GM12878 (cell line): Measurements from ENCODE around the gene LTBP4. TPM values are rescaled to one million over a fixed set of nuclear protein-coding genes. Genes with fewer than 3 reads are reported as not detected.

Source experiments
- ATAC-seq: fragments of 200-7000 bp; cut with Tn5 transposase; 3 replicates; pipeline ENCODE4 v1.9.1; 2020; ENCODE audit warnings: mild to moderate bottlenecking, moderate library complexity
- BruUV-seq: library from RNA; stranded (reverse); fragments of 400-500 nt; replicated peaks from 2 replicates; lab custom pipeline; 2021; lab: Mats Ljungman, UMichigan
- CTCF ChIA-PET: fragments of 300-600 bp; sonication (Branson Sonifier 250); formaldehyde crosslinking; extraction: SDS; loops from one replicate; lab custom pipeline; 2021; ENCODE audit warnings: inconsistent platforms; lab: Yijun Ruan, JAX
- POLR2A ChIA-PET: fragments of 350-600 bp; formaldehyde crosslinking; extraction: SDS; loops from one replicate; lab custom pipeline; 2021; ENCODE audit warnings: inconsistent platforms; lab: Charles Lee
- RAD21 ChIA-PET: fragments of 300-600 bp; sonication (Branson Sonifier 250); formaldehyde crosslinking; loops from one replicate; lab custom pipeline; 2023; ENCODE audit warnings: antibody characterized with exemption; ENCODE audit not compliant: unreplicated experiment; lab: Charles Lee
- SMC1A ChIA-PET: fragments of 300-600 bp; sonication (Branson Sonifier 250); formaldehyde crosslinking; loops from one replicate; lab custom pipeline; 2023; ENCODE audit not compliant: unreplicated experiment, uncharacterized antibody; lab: Charles Lee
- DNase-seq: peaks from one replicate; pipeline ENCODE4 v3.0.0-alpha.2; 2011; ENCODE audit warnings: low read depth, low spot score
- FAIRE-seq: peaks from 3 replicates; lab custom pipeline; 2011; peaks lifted over from hg19 to GRCh38; lab: Jason Lieb, UNC
- H2AFZ ChIP-seq: 2 replicates; pipeline ENCODE4 v1.6.0; 2011; ENCODE audit warnings: low read depth, low read length, control low read depth; ENCODE audit not compliant: control insufficient read depth
- H3K27ac ChIP-seq: 2 replicates; pipeline ENCODE4 v1.5.1; 2011; ENCODE audit warnings: control low read depth; ENCODE audit not compliant: control insufficient read depth, insufficient read depth
- H3K27me3 ChIP-seq, 2 experiments: replicated peaks in 1 of 2; 2 replicates each; pipeline versions ENCODE4 v1.6.0 to v1.6.1; 2011; ENCODE audit warnings: low read length in 1 of 2; ENCODE audit not compliant: control insufficient read depth in 2 of 2, insufficient read depth in 2 of 2
- H3K36me3 ChIP-seq, 2 experiments: 2 replicates each; pipeline ENCODE4 v1.5.1; 2011; ENCODE audit warnings: low read length in 1 of 2; ENCODE audit not compliant: control insufficient read depth in 2 of 2, insufficient read depth in 2 of 2
- H3K4me1 ChIP-seq: 2 replicates; pipeline ENCODE4 v1.6.1; 2011; ENCODE audit warnings: mild to moderate bottlenecking, low read length, moderate library complexity, mixed read lengths; ENCODE audit not compliant: control insufficient read depth, insufficient read depth
- H3K4me2 ChIP-seq: 2 replicates; pipeline ENCODE4 v1.6.0; 2011; ENCODE audit warnings: control low read depth; ENCODE audit not compliant: control insufficient read depth, insufficient read depth
- H3K4me3 ChIP-seq: fragments of 200-600 bp; sonication (generic); 2 replicates; pipeline ENCODE4 v1.5.1; 2016
- H3K79me2 ChIP-seq: 2 replicates; pipeline ENCODE4 v1.6.0; 2011; ENCODE audit warnings: low read length; ENCODE audit not compliant: control insufficient read depth, insufficient read depth
- H3K9ac ChIP-seq: 2 replicates; pipeline ENCODE4 v1.8.0; 2011; ENCODE audit warnings: low read length, control low read depth, mixed read lengths; ENCODE audit not compliant: control insufficient read depth, insufficient read depth
- H3K9me3 ChIP-seq: replicated peaks from 3 replicates; pipeline ENCODE4 v1.5.1; 2011; ENCODE audit warnings: mild to moderate bottlenecking, low read length; ENCODE audit not compliant: control insufficient read depth, insufficient read depth
- H4K20me1 ChIP-seq: 2 replicates; pipeline ENCODE4 v1.6.0; 2011; ENCODE audit not compliant: control insufficient read depth, insufficient read depth
- CHD2 ChIP-seq: IDR thresholded peaks from 2 replicates; pipeline ENCODE4 v1.6.1; 2011; ENCODE audit warnings: low read depth, low read length, improper control_type of control experiment, borderline replicate concordance
- ESRRA ChIP-seq: IDR thresholded peaks from 2 replicates; pipeline ENCODE4 v1.6.1; 2012; ENCODE audit warnings: mild to moderate bottlenecking, low read length, improper control_type of control experiment
- ETV6 ChIP-seq, 2 experiments: fragments of 450-650 bp in 1 of 2; IDR thresholded peaks in 1 of 2; conservative IDR thresholded peaks in 1 of 2; 2 replicates each; pipeline ENCODE4 v1.6.1; 2014; ENCODE audit warnings: antibody characterized with exemption in 1 of 2, borderline replicate concordance in 1 of 2, low read depth in 1 of 2, mild to moderate bottlenecking in 1 of 2, moderate library complexity in 1 of 2
- JUND ChIP-seq: IDR thresholded peaks from 2 replicates; pipeline ENCODE4 v1.6.1; 2012; ENCODE audit warnings: low read depth, mild to moderate bottlenecking, low read length, improper control_type of control experiment, moderate library complexity
- MEF2B ChIP-seq: fragments of 450-650 bp; IDR thresholded peaks from 2 replicates; pipeline ENCODE4 v1.6.1; 2018; ENCODE audit warnings: mild to moderate bottlenecking, moderate library complexity; ENCODE audit not compliant: partially characterized antibody, poor library complexity, severe bottlenecking
- PML ChIP-seq: IDR thresholded peaks from 2 replicates; pipeline ENCODE4 v1.6.1; 2012; ENCODE audit warnings: low read length, inconsistent platforms
- RUNX3 ChIP-seq: IDR thresholded peaks from 2 replicates; pipeline ENCODE4 v1.6.1; 2012; ENCODE audit warnings: low read length, inconsistent platforms
- SMAD5 ChIP-seq: IDR thresholded peaks from 2 replicates; pipeline ENCODE4 v1.6.1; 2016; ENCODE audit warnings: antibody characterized with exemption, low read depth
- SP1 ChIP-seq: IDR thresholded peaks from one replicate; pipeline ENCODE4 v1.6.1; 2011; ENCODE audit warnings: low read depth, low read length
- SPI1 ChIP-seq: IDR thresholded peaks from 2 replicates; pipeline ENCODE4 v1.6.1; 2011; ENCODE audit warnings: low read depth, mild to moderate bottlenecking, low read length, moderate library complexity, borderline replicate concordance; ENCODE audit not compliant: insufficient read depth
- SREBF1 ChIP-seq: IDR thresholded peaks from 2 replicates; pipeline ENCODE4 v1.6.1; 2012; ENCODE audit warnings: mild to moderate bottlenecking, low read length
- WGBS: methylation state at CpG from one replicate; pipeline ENCODE4 v1.1.6; 2016; ENCODE audit warnings: low lambda C conversion rate; ENCODE audit not compliant: insufficient replicate concordance, insufficient coverage; ENCODE audit errors: missing lambda C conversion rate; 5-methylcytosine and 5-hydroxymethylcytosine counted together
- in situ Hi-C: fragments of 300-500 bp; cut with MboI; formaldehyde crosslinking; loops from 9 replicates; pipeline ENCODE4 v1.14.3; 2018; ENCODE audit warnings: mixed read lengths
- intact Hi-C: fragments of 100-400 bp; cut with micrococcal nuclease; formaldehyde crosslinking; loops from one replicate; pipeline ENCODE4 v1.14.2; 2022; ENCODE audit not compliant: unreplicated experiment
- polyA plus RNA-seq, 11 experiments: library from polyadenylated mRNA; depleted of rRNA in 4 of 11; unstranded in 6 of 11; stranded (reverse) in 5 of 11; fragments of >200 nt; fragmentation: Nextera tagmentation in 4 of 11; fragmentation: Illumina TruSeq in 1 of 11; extraction: Ambion mirVana in 4 of 11; extraction: Trizol in 1 of 11; gene quantifications; 1 replicate in 1 of 11; 2 replicates in 10 of 11; pipeline versions ENCODE4 v1.2.1 to v1.2.3, GENCODE V29; 2011 to 2016; ENCODE audit warnings: inconsistent platforms in 2 of 11, missing spikeins in 2 of 11, low read depth in 1 of 11
- total RNA-seq, 4 experiments: library from RNA; depleted of rRNA in 3 of 4; stranded (reverse); fragments of >200 nt in 3 of 4; fragmentation: Illumina TruSeq in 1 of 4; extraction: Trizol in 1 of 4; gene quantifications; 2 replicates each; pipeline versions ENCODE4 v1.2.1 to v1.2.3, GENCODE V29; 2013 to 2021
- TF ChIP-seq, protein P1 (sequence below): fragments of 450-650 bp; IDR thresholded peaks from 2 replicates; pipeline ENCODE4 v1.6.1; 2014; ENCODE audit warnings: mild to moderate bottlenecking
- TF ChIP-seq, protein P2 (sequence below): IDR thresholded peaks from 2 replicates; pipeline ENCODE4 v1.6.1; 2012; ENCODE audit warnings: low read depth, low read length, improper control_type of control experiment

LTBP4 gene
- total and polyA plus RNA-seq, 10 of the 15 experiments (the other 5 are each of a cell fraction or from before 2014, with no cell fraction given), result 0.09 to 34.6 (median 8.5) TPM; not detected in 1

DNA sequence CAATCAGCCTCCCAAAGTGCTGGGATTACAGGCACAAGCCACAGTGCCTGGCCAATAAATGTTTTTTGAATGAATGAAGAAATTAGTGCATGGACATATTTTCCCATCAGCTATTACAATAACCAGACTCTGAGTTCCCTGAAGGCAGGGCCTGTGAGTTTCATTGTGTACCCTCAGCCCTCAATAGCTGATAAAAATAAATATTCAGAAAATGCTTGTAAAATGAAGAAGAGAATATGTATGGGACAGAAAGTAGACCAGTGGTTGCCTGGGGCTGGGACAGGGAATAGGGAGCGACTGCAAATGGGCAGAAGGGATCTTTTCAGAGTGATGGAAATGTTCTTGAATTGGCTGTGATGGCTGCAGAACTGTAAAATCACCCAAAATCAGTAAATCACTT is 60.4 kb downstream of the LTBP4 start:
- Histone ChIP-seq H3K36me3 (no peaks in the 10 kb centered on the region), H3K4me2 (no peak overlapping the region), H3K9ac (no peak overlapping the region), H3K79me2 (no peaks in the 10 kb centered on the region), H3K27me3 (no peaks in the 10 kb centered on the region), H3K9me3 (no peaks in the 10 kb centered on the region), H3K4me3 (no peak overlapping the region), H3K27ac (no peak overlapping the region), H3K4me1 (peaks cover 6% of the 10 kb centered on the region)
- FAIRE-seq, result no peak
- no TSS peak for BruUV-seq
- 0% methylated on average over 1 of the region's 1 CpG for WGBS
- no peak for TF ChIP-seq PML
- no peak for TF ChIP-seq ETV6 (conservative IDR thresholded peaks at IDR 0.05 in 1 of 2, IDR thresholded peaks at IDR 0.05 in 1 of 2; ENCODE audit: borderline replicate concordance in 1 of 2, low read depth in 1 of 2)
- no peak for TF ChIP-seq CHD2
- TF ChIP-seq ESRRA, result no peak
- no peak for TF ChIP-seq SPI1
- no peak for TF ChIP-seq JUND
- TF ChIP-seq SMAD5, result no peak
- TF ChIP-seq SP1, result no peak
- no peak for TF ChIP-seq SREBF1
- TF ChIP-seq, protein P1, sequence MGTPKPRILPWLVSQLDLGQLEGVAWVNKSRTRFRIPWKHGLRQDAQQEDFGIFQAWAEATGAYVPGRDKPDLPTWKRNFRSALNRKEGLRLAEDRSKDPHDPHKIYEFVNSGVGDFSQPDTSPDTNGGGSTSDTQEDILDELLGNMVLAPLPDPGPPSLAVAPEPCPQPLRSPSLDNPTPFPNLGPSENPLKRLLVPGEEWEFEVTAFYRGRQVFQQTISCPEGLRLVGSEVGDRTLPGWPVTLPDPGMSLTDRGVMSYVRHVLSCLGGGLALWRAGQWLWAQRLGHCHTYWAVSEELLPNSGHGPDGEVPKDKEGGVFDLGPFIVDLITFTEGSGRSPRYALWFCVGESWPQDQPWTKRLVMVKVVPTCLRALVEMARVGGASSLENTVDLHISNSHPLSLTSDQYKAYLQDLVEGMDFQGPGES, result no peak
- TF ChIP-seq RUNX3, result no peak
- TF ChIP-seq, protein P2, sequence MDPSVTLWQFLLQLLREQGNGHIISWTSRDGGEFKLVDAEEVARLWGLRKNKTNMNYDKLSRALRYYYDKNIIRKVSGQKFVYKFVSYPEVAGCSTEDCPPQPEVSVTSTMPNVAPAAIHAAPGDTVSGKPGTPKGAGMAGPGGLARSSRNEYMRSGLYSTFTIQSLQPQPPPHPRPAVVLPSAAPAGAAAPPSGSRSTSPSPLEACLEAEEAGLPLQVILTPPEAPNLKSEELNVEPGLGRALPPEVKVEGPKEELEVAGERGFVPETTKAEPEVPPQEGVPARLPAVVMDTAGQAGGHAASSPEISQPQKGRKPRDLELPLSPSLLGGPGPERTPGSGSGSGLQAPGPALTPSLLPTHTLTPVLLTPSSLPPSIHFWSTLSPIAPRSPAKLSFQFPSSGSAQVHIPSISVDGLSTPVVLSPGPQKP, result no peak
- no peak for TF ChIP-seq MEF2B
- TF ChIP-seq, all 136 proteins: peak for 0
- DNase-seq (no peak), ATAC-seq (no peak)
- SMC1A ChIA-PET, result interaction anchor here (0.6 to 7.2 kb wide), 4 partner anchors 91 to 158 kb away, joined by 3 to 56 read pairs (median 7); no protein-coding TSS in a partner anchor
- intact Hi-C loops, result loop anchor here (1.0 to 5.0 kb wide), 4 partner anchors 91 to 601 kb away; partner anchors contain the start of genes ACTMAP and SNRPA
- no peak overlapping the region for H2AFZ ChIP-seq
- RAD21 ChIA-PET, result interaction anchor here (0.6 to 4.6 kb wide), 5 partner anchors 57 to 356 kb away, joined by 3 to 46 read pairs (median 5); partner anchors contain the start of genes ACTMAP, RAB4B and SNRPA
- POLR2A ChIA-PET, result interaction anchor here (0.6 to 1.3 kb wide), 3 partner anchors 88 to 154 kb away, joined by 3 to 4 read pairs (median 3); no protein-coding TSS in a partner anchor
- in situ Hi-C loops, result no loop called here
- H4K20me1 ChIP-seq, result no peaks in the 10 kb centered on the region
- CTCF ChIA-PET, result interaction anchor here (0.5 to 6.6 kb wide), 8 partner anchors 27 to 247 kb away, joined by 3 to 76 read pairs (median 5); no protein-coding TSS in a partner anchor
